Hippocampal formation (tissue), 2 donors: ENCODE data around the gene KCNQ1.

Experiments used
- DNase-seq, 2 donors: peaks; one replicate each; lab custom pipeline; 2025; lab: John Stamatoyannopoulos, UW

The KCNQ1 gene

DNA sequence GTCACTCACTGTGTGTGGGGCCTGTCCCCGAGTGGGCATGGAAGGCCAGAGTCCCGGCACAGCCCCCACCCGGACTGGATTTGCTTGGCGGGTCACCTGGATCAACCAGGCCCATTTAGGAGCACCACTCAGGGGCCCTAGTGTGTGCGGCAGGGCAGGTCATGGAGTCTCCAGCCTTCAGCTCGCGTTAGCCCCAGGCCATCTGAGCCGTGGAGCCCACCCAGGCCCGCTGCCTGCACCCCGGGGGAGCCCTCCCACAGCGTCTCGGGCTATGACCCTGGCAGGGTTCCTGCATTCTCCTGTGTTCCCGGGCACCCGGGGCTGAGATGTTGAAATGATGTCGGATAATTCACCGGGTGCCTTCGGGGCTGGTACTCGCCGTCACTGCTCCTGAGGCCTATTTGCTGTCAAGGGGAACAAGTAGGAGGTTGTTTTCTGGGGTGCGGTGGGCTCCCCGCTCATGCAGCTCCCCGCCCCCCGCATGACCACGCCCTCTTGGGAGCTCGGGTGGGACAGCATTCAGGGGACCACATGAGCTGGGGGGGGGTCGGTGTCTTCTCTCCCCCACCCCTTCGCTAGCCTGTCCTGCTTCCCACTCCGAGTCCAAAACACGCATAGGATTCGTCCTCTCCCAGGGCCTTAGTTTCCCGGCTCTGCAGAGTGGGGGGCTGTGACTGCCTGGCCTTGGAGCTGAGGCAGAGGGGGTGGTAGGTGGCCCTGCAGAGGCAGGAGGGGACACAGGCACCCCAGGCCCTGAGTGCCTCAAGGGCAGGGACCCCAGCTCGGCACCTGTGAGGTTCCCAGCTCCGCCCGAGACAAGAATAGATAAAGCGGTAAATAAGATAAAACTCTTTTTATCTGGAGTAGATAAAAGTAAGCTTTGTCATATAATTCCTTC, 77.2 kb downstream of the KCNQ1 start:
- DNase-seq = no peak

DNA sequence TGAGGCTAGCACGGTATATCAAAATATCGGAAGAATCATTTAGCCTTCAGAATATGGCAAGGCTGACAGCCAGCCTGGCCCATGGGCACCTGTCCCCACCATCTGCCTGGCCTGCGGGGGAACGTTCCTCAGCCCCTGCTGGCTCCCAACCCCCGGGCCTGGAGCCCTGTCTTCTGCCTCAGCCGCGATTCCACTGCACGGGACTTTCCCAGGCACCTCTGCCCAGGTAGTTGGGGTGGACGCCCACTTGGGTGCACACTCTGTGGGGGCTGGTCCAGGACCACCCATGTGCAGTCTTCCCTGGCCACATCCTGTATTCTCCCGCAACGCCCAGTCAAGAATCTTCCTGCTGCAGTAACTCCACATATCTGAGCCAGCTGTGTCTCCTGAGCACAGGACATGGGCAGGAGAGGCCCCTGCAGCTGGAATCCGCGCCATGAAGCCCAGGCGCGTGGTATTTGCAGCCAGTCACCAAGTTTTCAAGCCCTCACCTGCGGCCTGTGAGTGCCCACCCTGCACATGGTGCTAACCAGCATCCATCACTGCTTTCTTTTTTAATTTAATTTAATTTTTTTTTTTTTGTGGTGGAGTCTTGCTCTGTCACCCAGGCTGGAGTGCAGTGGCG, 77.9 kb downstream of the KCNQ1 start:
- DNase-seq = no peak

DNA sequence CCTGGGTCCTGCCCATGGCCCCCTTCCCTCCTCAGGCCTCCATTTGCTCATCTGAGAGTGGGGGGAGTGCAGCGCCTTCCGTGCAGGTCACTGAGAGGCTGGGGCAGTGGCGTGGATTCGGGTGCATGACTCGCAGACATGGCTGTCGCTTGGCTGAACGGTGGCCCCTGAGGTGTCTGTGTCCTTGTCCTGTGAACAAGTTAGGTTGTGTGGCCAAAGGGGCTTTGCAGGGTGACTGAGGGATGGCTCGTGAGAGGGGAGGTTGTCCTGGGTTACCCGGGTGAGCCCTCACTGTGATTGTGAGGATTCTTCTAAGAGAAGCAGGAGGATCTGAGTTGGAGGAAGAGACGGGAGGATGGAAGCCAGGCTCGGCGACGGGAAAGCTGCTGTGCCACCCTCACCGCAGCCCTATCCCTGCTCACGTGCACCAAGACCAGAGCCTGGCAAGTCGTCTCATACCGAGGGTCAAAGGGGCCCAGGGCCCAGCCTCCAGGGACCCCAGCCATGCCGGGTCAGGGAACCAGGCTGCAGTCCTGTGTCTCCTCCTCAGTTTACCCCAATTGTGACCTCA, 79.1 kb downstream of the KCNQ1 start:
- no peak for DNase-seq

DNA sequence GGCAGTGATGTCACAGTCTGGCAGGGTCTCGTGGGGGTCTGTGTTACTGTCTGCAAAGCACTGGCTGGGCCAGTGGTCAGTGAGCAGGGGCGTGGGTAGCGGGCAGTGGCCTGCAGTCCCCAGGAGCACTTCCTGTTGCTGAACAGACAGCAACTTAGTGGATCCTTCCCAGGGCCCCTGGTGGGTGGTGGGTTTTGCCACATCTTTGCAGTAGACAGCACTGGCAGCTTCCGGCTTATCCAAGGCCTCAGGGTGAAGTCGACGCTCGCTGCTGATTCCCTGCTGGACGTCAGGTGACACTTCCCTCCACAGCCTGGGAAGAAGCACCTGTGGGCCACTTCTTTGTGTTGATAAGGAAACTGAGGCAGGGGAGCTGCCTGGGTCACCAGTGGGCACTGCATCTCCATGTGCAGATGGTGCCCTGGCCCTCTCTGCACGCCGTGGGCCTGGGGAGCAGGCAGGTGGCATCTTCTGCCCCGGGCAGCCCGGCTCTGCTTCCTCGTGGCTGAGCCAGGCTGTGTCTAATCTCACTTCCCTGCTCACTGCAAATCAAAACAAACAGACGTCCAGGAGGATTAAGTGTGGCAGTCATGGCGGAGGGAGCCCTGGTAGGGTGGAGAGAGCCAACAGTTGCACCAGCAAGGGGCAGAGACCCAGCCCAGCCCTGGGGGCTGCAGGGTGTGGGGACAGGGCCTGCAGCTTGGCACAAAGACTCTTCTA, 79.8 kb downstream of the KCNQ1 start:
- DNase-seq = no peak

DNA sequence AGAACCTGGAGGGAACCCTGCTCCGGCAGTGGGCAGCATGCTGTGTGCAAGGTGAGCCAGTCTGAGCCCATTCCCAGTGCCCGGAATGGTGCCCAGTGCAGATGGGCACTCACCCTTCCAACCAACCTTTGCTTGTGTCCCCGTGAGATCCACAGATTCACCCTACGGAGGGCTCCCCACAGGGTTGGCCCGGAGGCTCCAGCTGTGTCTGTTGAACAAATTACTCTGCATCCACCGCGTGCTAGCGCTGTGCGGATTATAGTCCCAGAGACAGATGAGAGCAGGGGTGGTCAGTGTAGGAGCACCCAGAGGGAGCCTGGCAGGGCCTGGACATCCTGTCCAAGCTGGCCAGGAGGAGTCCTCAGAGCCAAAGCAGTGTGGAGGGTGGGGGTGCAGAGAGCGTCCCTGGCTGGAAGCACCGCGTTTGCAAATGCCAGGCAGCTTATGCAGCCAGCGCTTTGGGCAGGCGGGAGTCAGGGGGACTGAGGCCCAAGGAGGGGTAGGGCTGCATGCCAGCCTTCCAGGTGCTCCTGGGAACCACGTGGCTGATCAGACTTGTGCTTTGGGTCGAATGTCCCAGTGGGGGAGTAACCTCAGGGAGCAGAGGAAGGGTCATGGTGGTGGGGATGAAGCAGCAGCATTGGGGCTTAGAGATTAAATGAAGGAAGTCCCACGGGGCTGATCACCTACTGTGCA, 80.5 kb downstream of the KCNQ1 start:
- no peak for DNase-seq

DNA sequence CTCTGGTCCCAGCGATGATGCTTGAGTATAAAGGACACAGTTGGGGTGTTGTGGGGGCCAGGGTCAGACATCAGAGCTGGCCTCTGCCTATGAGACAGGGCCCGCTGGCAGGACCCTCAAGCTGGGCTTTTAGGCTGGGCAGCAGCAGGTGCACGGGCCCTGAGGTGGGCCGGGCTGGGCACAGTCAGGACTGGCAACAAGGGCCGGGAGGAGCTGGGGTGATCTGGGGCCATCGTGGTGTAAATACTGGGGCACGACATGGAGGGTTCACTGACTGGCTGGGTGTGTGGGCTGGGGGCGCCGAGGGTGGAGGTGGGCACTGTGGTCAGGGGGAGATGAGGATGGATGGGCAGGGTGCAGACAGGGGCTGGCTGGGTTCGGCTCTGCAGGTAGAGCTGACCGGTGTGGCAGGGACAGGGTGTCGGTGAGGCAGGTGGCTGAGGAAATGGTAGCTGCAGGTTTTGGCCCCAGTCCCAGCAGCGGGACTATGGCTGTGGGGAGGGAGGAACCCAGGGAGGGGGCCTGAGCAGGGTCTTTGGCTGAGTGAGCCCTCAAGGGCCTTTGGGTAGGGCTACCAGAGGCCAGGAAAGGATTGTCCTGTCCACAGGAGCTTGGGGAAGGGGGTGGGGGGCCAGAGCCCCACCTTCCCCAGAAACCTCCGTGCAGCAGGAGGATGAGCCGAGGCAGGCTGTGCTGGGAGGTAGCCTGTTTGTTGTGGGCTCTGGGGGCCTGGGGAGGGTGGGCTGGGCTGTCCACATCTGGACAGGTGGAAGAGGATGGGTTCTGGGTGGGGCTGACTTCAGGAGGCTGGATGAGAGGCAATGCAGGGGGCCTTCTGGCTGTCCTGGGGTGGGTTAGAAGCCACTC, 81.4 kb downstream of the KCNQ1 start:
- no peak for DNase-seq

DNA sequence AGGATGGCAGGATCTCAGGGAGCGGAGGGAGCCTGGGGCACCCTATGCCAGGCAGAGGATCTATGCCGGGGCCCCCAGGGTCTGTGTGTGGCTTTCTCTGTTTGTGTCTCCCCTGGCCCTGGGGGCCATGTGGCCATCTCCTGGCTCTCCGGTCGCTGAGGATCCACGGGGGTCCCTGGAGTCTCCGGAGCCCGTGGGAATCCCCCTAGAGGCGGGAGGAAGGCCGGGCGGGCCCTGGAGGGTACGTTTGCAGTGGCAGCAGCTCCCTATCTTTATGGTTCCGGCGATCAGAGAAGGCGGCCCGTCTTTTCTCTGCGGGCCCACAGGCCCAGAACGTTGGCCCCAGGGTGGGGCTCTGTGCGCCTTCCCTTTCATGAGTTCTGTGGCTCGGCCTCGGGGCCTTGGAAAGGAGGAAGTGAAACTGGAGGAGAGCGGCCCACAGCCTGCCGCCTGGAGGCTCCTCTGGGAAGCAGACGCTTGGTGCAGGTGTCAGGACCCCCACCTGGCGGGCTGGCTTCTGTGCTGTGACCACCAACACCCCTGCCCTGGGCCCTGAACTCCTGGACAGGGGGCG, 82.1 kb downstream of the KCNQ1 start:
- DNase-seq = no peak

DNA sequence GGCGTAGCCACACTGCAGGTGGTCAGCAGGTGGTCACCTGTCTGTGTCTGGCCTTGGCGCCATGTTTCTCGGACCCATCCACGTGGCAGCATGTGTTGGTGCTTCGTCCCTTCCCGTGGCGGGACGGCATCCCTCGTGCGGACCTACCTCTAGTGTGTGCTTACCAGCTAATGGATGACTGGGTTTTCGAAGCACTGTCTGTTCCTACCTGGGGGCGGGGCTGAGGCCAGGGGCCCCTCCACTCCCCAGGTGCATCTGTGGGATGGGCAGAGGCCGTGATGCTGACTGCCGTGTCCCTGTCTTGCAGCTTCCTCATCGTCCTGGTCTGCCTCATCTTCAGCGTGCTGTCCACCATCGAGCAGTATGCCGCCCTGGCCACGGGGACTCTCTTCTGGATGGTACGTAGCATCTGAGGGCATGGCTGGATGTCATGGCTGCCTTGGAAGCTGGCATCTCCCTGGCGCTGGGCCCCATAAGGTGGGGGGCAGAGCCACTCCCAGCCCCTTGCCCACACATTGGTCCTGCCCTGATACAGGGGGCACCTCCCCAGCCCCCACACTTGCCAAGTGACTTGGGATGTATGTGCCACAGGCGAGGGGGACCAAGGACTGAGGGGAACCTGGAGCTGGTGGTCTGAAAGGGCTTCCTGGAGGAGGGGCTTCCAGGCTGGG, 82.9 kb downstream of the KCNQ1 start:
- no peak for DNase-seq

DNA sequence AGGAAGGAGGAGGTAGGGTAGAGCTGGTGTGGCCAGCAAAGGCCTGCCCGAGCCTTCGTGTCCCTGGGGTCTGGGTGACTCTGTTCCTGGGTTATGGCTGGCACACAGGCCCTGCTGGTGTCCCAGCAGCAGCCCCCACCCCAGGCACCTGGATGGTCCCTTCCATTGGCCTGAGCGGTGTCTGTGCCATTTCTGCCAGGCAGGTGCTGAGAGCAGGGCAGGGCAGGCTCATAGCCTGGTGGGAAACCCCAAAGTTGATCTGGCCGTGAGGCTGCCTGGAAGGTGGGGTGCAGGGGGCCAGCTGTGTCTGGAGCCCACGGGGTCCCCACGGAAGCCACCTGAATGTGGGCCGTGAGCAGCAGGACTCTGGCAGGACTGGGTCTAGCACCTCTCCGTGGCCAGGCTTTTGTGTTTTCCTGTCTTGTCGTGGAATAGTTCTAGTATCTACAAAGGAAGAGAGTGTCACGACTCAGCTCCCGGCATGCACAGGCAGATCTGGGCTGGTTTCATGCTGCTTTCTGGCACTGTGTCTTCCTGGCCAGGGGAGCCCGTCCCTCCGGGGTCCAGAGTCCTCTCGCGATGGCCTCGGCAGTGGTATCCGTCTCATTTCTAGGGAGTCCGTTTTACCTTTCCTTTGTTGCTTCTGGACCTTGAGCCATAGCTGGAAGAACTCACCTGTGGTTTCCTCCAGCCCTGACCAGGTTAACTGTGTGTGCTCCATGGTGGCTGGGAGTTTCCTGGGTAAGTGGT, 83.7 kb downstream of the KCNQ1 start:
- no peak for DNase-seq

DNA sequence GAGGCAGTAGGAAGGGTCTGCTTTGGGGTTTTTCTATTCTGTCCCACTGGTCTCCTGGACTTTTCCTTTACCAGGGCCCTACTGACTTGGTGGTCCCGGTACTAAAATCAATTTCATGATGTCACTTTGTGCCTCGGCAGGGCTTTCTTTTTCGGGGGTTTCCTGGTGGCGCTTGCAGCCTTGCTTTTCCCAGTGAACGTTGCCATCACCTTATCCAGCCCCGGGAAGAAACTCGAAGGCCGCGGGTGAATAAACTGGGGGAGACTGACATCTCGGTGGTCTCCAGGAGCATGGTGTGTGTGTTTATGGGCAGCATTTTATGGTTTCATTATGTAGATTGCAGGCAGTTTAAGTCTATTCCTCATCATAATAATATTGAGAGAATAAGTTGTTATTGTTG, 84.4 kb downstream of the KCNQ1 start:
- DNase-seq = no peak

DNA sequence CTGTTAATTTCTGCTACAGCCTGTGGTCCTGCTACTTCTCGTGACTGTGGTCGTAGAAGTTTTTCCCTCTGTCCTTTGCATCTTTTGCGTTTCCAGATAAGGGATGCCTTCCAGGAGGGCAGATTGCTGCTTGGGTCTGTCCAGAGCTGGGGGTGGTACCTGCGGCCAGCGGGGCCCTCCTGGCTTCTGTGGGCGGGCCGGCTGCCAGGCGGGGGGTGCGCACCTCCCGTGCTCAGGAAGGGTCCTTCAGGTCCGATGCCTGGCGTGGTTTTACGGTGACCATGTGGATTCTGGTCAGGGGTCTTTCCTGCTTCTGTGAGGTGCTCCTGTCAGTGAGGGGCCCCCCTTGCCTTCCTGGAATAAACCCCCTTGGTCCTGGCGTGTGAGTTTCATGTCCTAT, 84.8 kb downstream of the KCNQ1 start:
- DNase-seq = no peak

DNA sequence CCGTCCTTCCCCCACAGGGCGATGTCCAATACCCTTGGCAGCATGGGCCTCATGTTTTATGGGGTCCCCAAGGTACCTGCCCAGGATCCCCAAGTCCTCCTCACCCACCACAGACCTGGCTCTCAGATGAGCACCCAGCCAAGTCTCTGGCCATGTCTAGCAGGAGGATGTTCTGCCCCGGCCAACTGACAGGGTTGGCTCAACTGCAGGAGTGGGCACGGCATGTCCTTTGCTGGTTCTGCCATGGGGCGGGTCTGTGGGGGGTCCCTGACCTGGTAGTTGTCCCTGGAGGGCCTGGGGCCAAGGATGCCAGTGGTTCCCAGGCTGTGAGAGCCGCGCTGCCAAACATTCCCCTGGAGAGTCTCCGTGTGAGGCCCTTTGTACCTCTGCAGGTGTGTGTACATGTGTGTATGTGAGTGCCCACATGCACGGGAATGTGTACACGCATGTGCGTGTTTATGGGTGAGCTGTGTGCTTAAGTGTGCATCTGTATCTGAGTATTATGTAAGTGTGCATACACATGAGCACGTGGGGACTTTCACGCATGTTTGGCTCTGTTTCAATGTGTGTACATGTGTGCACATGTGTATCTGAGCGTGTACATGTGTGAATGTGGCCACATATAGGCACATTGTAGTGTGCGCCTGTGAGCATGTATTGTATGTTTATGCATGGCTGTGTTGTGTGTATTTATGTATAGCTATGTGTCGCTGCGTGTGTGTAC, 85.5 kb downstream of the KCNQ1 start:
- no peak for DNase-seq

DNA sequence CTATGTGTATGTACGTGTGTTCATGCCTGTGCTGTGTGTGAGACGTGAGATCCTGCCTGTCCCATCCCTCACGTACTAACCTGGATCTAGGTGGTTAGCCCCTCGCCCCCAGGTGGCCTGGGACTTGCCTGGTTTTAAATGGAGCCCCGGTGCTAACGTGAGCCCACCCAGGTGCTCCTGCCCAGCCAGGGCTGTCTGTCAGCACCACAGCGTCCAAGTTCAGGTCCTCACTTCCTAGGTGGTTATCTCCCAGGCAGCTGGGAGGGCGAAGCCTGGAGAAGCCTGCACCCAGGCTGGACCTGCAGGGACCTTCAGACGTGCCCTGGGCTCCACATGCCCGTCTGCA, 86.0 kb downstream of the KCNQ1 start:
- DNase-seq = no peak

DNA sequence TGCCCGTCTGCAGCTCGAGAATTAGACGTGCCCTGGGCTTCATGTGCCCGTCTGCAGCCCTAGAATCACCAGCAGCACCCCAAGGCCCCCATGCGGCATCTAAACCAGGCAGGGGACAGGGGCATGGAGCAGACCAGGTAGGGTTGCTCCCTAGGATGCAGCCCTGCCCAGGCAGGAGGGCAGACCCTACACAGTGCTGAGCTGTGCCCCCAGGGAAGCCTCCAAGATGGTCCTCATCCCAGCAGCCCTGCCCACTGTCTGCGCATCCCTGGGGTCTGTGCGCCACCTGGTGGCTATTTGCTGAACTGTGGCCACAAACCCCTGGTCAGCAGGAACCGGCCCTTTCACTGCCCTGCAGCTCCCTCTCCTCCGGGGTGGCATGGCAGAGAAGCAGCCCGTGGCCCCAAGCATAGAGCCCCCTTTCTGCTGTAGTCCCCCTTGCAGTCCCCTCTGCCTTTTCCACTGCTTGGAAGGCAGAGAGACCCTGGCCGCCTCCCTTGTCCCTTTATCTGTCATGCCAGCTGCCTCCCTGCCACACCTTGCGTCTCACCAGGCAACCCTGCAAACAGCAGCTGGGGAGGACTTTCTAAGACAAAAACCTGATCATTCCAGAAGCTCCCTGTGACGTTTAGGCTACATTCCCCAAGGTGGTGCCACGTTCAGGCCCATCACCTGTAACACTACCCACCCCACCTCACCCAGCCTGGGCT, 86.6 kb downstream of the KCNQ1 start:
- DNase-seq = peak; percentile 5 to 57

DNA sequence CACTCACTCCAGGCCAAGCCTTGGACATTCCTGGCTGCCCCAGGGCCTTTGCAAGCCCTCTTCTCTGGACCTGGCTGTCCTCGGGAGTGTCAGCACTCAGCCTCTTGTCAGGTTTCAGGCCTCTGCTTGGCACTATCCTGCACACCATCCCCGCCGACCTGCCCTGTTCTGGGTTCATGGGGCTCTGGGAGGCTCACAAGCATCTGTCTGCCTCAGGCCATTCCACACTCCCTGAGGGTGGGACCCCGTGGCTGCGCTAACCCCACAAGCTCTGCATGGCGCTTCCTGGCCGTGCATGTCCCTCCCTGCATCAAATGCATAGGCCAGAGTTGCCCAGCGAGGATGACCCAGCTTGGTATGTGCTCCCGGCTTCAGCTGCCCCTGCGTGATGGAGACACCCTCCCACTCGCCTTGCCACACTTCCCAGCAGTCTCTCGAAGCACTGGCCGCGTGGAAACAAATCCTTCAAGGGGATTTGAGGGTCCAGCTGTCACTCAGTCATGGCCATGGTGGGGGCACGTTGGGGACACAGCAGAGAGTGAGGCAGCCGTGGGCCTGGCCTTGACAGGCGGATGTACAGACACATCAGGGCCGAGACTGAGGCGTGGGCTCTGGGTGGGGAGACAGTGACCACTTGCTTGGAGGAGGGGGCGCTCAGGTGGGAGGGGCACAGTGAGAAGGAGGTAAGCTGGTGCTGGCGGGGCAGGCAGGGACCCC, 87.3 kb downstream of the KCNQ1 start:
- DNase-seq = no peak

DNA sequence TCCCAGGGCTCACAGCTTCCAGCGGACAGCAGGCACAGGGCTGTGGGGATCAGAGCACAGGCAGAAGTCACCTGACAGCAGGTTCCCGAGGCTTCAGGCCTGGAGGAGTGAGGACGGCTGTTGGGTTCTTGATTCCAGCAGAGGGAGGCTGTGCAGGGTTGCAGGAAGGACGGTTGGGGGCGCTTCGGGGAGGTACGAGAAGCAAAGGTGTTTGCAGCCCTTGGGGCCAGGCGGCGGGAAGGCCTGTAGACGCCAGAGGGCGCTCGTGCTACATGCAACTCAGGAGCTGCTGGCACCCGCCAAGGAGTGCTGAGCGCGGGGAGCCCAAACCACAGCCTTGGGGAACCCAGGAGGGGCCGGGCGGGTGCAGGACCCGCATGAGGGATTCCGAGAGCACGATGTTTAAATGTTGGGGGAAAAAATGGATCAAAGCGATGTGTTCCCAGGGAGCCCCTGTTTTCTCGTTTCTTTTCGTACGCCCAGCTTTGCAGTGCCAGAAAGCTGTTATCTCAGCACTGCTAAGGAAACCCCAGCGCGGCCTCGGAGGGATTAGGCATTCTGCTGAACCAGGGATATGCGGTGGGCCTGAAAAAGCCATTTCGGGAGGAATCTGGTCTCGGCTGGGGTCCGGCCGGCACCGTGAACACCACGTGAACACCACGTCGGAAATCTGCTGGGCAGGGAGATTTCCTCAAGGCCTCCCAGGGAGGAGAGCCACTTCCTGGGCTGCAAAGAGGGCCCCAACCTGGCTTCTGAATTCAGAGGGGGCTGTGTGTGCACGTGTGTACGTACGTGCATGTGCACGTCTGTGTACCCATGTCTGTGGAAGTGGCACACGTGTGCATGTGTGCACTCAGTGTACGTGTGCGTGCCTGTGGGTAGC, 88.1 kb downstream of the KCNQ1 start:
- peak; percentile 58 to 74 for DNase-seq
